Smooth muscle cell (in vitro differentiated cells): ENCODE data around the gene PKDCC. TPM values are rescaled to one million over a fixed set of nuclear protein-coding genes. Genes with fewer than 3 reads are reported as not detected.
"Not testable (repeated sequence)": the region's sequence is repeated elsewhere in the genome, so short reads cannot be mapped to it uniquely, and the experiment has no call there.

Experiments
- DNase-seq: peaks from one replicate; lab custom pipeline; 2025; ENCODE audit not compliant: unreplicated experiment; lab: John Stamatoyannopoulos, UW
- H2AFZ ChIP-seq: fragments of 200-600 bp; sonication (generic); 2 replicates; pipeline ENCODE4 v1.6.0; 2016; ENCODE audit warnings: antibody characterized with exemption, low read depth, mild to moderate bottlenecking
- H3F3A ChIP-seq: fragments of 200-600 bp; sonication (generic); 2 replicates; pipeline ENCODE4 v1.6.0; 2017; ENCODE audit warnings: antibody characterized with exemption, low read depth
- H3K27ac ChIP-seq: fragments of 200-600 bp; sonication (generic); 2 replicates; pipeline ENCODE4 v1.5.1; 2016; ENCODE audit warnings: low read depth, mild to moderate bottlenecking
- H3K27me3 ChIP-seq: fragments of 200-600 bp; sonication (generic); 2 replicates; pipeline ENCODE4 v1.6.1; 2016; ENCODE audit warnings: low read depth, mild to moderate bottlenecking
- H3K36me3 ChIP-seq: fragments of 200-600 bp; sonication (generic); 2 replicates; pipeline ENCODE4 v1.5.1; 2016; ENCODE audit warnings: low read depth
- H3K4me1 ChIP-seq: fragments of 200-600 bp; sonication (generic); 2 replicates; pipeline ENCODE4 v1.5.1; 2016; ENCODE audit warnings: low read depth
- H3K4me2 ChIP-seq: fragments of 200-600 bp; sonication (generic); 2 replicates; pipeline ENCODE4 v1.6.0; 2016; ENCODE audit warnings: mild to moderate bottlenecking
- H3K4me3 ChIP-seq: fragments of 200-600 bp; sonication (generic); 2 replicates; pipeline ENCODE4 v1.5.1; 2016; ENCODE audit warnings: mild to moderate bottlenecking
- H3K79me2 ChIP-seq: fragments of 200-600 bp; sonication (generic); 2 replicates; pipeline ENCODE4 v1.6.0; 2016; ENCODE audit warnings: low read depth, mild to moderate bottlenecking
- H3K9ac ChIP-seq: fragments of 200-600 bp; sonication (generic); 2 replicates; pipeline ENCODE4 v1.6.0; 2016; ENCODE audit warnings: low read depth
- H3K9me3 ChIP-seq: fragments of 200-600 bp; sonication (generic); replicated peaks from 2 replicates; pipeline ENCODE4 v1.5.1; 2016; ENCODE audit warnings: low read depth
- H4K20me1 ChIP-seq: fragments of 200-600 bp; sonication (generic); 2 replicates; pipeline ENCODE4 v1.6.0; 2016; ENCODE audit warnings: low read depth
- WGBS: methylation state at CpG from one replicate; pipeline ENCODE4 v1.1.7; 2016; ENCODE audit warnings: low lambda C conversion rate; 5-methylcytosine and 5-hydroxymethylcytosine counted together
- polyA plus RNA-seq: library from polyadenylated mRNA; unstranded; fragments of >200 nt; fragmentation: Nextera tagmentation; extraction: Ambion mirVana; gene quantifications from 2 replicates; pipeline ENCODE4 v1.2.1, GENCODE V29; 2016
- total RNA-seq: library from RNA; depleted of rRNA; stranded (reverse); fragments of >200 nt; gene quantifications from 2 replicates; pipeline ENCODE4 v1.2.3, GENCODE V29; 2014
- TF ChIP-seq, protein P1 (sequence below): fragments of 200-600 bp; sonication (generic); IDR thresholded peaks from 2 replicates; pipeline ENCODE4 v1.5.1; 2017; ENCODE audit warnings: borderline replicate concordance, mild to moderate bottlenecking, antibody characterized with exemption; ENCODE audit not compliant: insufficient read depth, poor library complexity, severe bottlenecking

Gene PKDCC
- total and polyA plus RNA-seq, 2 experiments from 2014 or later = 12.2 to 15.2 TPM

DNA sequence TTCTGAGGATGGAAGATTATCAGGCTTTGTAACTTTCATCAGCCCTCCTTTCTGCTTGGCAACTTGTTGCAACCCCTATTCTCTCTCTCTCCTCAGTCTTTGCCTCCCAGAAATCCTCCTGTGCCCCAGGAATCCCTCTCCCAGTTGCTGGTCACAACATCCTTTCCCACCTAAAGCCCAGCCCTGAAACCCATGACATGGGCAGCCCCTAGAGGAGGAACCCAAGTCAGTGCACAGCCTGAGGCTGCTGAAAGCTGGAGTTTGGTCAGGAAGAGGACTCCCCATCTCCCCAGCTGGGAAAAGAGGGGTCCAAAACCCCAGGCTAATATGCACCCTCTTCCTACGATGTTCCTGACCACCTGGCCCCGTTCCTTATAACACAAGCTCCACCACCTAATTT lies 29.5 kb downstream of the PKDCC start:
- Histone ChIP-seq H4K20me1 (no peaks in the 10 kb centered on the region), H3K27me3 (peaks cover 7% of the 10 kb centered on the region), H3K4me1 (peaks cover 6% of the 10 kb centered on the region), H3F3A (no peaks in the 10 kb centered on the region), H3K9me3 (no peaks in the 10 kb centered on the region), H2AFZ (no peak overlapping the region), H3K9ac (no peak overlapping the region), H3K36me3 (no peaks in the 10 kb centered on the region), H3K4me2 (no peak overlapping the region), H3K27ac (no peak overlapping the region), H3K79me2 (no peaks in the 10 kb centered on the region), H3K4me3 (no peak overlapping the region)
- no peak for DNase-seq
- WGBS = 91% methylated on average over 2 of the region's 2 CpGs
- TF ChIP-seq, protein P1, sequence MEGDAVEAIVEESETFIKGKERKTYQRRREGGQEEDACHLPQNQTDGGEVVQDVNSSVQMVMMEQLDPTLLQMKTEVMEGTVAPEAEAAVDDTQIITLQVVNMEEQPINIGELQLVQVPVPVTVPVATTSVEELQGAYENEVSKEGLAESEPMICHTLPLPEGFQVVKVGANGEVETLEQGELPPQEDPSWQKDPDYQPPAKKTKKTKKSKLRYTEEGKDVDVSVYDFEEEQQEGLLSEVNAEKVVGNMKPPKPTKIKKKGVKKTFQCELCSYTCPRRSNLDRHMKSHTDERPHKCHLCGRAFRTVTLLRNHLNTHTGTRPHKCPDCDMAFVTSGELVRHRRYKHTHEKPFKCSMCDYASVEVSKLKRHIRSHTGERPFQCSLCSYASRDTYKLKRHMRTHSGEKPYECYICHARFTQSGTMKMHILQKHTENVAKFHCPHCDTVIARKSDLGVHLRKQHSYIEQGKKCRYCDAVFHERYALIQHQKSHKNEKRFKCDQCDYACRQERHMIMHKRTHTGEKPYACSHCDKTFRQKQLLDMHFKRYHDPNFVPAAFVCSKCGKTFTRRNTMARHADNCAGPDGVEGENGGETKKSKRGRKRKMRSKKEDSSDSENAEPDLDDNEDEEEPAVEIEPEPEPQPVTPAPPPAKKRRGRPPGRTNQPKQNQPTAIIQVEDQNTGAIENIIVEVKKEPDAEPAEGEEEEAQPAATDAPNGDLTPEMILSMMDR = no peak

DNA sequence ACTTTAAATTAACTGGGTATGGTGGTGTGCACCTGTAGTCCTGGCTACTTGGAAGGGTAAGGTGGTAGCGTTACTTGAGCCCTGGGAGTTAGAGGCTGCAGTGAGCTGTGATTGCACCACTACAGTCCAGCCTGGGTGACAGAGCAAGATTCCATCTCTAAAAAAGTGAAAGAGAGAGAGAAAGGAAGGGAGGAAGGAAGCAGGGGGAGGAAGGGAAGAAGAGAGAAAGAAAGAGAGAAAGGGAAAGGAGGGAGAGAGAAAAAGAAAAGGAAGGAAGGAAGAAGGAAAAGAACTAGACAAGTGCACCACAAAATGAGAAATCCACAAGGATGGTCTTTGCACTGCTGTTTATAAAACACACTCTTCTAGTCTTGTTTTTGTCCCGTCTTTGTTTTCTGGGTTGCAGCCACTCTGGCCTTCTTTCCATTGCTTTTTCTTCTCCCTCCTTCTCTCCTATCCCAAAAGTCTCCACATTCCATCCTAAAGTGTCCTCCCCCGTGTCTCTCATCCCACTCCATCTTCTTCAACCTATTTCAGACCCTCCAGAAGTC lies 32.0 kb downstream of the PKDCC start:
- Histone ChIP-seq H3F3A (no peaks in the 10 kb centered on the region), H3K4me1 (no peaks in the 10 kb centered on the region), H4K20me1 (no peaks in the 10 kb centered on the region), H3K4me3 (no peak overlapping the region), H3K27me3 (peaks cover 7% of the 10 kb centered on the region), H3K79me2 (no peaks in the 10 kb centered on the region), H3K27ac (no peak overlapping the region), H3K36me3 (no peaks in the 10 kb centered on the region), H3K4me2 (no peak overlapping the region), H2AFZ (no peak overlapping the region), H3K9me3 (no peaks in the 10 kb centered on the region), H3K9ac (no peak overlapping the region)
- TF ChIP-seq, protein P1 = no peak
- WGBS = 90% methylated on average over 3 of the region's 3 CpGs
- DNase-seq = no peak

DNA sequence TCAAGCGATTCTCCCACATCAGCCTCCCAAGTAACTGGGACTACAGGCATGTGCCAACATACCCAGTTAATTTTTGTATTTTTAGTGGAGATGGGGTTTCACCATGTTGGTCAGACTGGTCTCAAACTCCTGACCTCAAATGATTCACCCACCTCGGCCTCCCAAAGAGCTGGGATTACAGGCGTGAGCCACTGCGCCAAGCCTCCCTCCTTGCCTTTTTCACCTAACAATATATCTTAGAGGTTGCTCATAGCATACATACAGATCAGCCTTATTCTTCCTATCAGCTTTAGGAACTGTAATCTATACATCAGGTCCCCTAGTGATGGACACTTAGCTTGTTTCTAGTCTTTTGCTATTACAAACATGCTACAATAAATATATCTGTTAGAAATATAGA lies 33.3 kb downstream of the PKDCC start:
- H3K4me1 ChIP-seq, H3K27ac ChIP-seq, H3K4me2 ChIP-seq, DNase-seq, H2AFZ ChIP-seq, H3K9ac ChIP-seq, H3K4me3 ChIP-seq, H3K36me3 ChIP-seq, H4K20me1 ChIP-seq, H3F3A ChIP-seq, H3K79me2 ChIP-seq, H3K27me3 ChIP-seq, H3K9me3 ChIP-seq: not testable (repeated sequence)
- 85% methylated on average over 4 of the region's 4 CpGs for WGBS

DNA sequence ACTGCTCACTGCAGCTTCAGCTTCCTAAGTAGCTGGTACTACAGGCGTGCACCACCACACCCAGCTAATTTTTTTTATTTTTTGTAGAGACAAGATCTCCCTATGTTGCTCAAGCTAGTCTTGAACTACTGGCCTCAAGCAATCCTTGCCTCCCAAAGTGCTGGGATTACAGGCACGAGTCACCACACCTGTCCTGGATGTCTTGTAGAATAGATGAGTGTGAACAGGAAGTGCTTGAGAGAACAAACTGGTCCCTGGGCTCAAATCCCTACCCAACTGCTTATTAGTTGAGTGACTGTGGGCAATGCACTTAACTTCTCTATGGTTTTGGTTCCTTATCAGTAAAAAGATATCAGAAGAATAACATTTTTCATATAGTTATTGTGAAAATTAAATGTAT lies 34.2 kb downstream of the PKDCC start:
- WGBS = 95% methylated on average over 2 of the region's 2 CpGs
- Histone ChIP-seq H3K4me3 (no peak overlapping the region), H3F3A (no peaks in the 10 kb centered on the region), H3K27ac (no peak overlapping the region), H3K36me3 (no peaks in the 10 kb centered on the region), H3K9me3 (no peaks in the 10 kb centered on the region), H3K27me3 (peaks cover 7% of the 10 kb centered on the region), H4K20me1 (no peaks in the 10 kb centered on the region), H3K4me2 (no peak overlapping the region), H3K79me2 (no peaks in the 10 kb centered on the region), H2AFZ (no peak overlapping the region), H3K4me1 (no peaks in the 10 kb centered on the region), H3K9ac (no peak overlapping the region)
- no peak for DNase-seq
- TF ChIP-seq, protein P1 = no peak
